SH-SY5Y (cell line): Measurements from ENCODE around the gene UNC5C.

Experiments
- GATA2 ChIP-seq: IDR thresholded peaks from 2 replicates; pipeline ENCODE4 v1.6.1; 2011; ENCODE audit warnings: mild to moderate bottlenecking, low read depth, low read length
- GATA3 ChIP-seq: IDR thresholded peaks from 2 replicates; pipeline ENCODE4 v1.6.1; 2011; ENCODE audit warnings: low read depth, mild to moderate bottlenecking, low read length, moderate library complexity

DNA sequence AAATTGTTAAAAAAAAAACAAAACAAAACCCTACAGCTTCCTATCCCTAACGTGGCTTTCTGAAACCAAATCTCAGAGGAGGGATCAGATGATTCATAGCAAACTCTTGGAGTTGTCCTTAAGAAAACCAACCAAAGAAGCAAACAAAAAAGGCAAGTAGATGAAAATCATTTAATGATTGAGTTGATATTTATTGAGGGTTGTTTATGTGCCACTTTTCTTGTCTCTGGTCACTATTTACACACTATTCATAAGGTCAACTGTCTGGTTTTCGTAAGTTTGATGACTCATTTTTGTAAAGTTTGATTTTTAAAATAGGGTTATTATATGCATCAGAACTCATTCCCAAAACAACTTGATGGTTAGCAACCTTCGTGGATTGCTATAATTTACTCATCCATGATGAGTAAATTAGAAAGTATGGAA lies 133.4 kb downstream of the UNC5C start:
- TF ChIP-seq GATA3 = no peak
- TF ChIP-seq GATA2 = no peak
